Transverse colon (tissue), 4 donors: ENCODE data around the gene KAZN.

Experiments
- EP300 ChIP-seq: sonication (generic); formaldehyde crosslinking; IDR thresholded peaks from one replicate; pipeline ENCODE4 v1.6.1; 2017; ENCODE audit warnings: antibody characterized with exemption, low read depth
- POLR2A ChIP-seq: fragments of 450-650 bp; IDR thresholded peaks from one replicate; pipeline ENCODE4 v1.6.1; 2016; ENCODE audit warnings: antibody characterized with exemption, mild to moderate bottlenecking, moderate library complexity
- POLR2AphosphoS5 ChIP-seq, 3 donors: sonication (generic); formaldehyde crosslinking; IDR thresholded peaks; one replicate each; pipeline ENCODE4 v1.6.1; 2016; ENCODE audit warnings: antibody characterized with exemption in 3 of 3
- TF ChIP-seq, protein P1 (sequence below), 5 experiments: fragments of 200-600 bp in 3 of 5; fragments of 450-650 bp in 2 of 5; sonication (generic) in 3 of 5; IDR thresholded peaks; 1 replicate in 2 of 5; 2 replicates in 3 of 5; pipeline ENCODE4 v1.5.1; 2016 to 2017; ENCODE audit warnings: antibody characterized with exemption in 5 of 5, inconsistent platforms in 3 of 5, mild to moderate bottlenecking in 2 of 5, moderate library complexity in 1 of 5

DNA sequence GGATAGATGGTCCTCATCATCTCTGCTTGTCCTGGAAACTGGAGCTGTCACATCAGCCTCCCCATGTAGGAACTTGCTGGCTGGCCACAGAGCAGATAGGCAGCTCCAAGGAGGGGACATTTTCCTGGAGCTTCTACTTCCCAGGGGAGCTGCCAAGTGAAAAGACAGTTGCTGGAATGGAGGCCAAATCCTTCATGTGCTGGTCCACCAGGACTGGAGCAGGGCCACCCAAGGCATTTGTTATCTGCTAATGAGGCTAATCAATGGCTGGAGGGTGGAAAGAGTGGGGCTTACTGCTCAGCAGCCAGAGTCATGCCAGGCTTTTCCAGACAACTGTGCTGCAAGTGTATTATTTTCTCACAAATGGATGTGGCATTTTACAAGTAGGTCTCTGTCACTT is 22.5 kb downstream of the KAZN start:
- TF ChIP-seq POLR2A (no peak), POLR2AphosphoS5 (IDR thresholded peaks at IDR 0.05) (no peak), EP300 (no peak)
- TF ChIP-seq, protein P1, sequence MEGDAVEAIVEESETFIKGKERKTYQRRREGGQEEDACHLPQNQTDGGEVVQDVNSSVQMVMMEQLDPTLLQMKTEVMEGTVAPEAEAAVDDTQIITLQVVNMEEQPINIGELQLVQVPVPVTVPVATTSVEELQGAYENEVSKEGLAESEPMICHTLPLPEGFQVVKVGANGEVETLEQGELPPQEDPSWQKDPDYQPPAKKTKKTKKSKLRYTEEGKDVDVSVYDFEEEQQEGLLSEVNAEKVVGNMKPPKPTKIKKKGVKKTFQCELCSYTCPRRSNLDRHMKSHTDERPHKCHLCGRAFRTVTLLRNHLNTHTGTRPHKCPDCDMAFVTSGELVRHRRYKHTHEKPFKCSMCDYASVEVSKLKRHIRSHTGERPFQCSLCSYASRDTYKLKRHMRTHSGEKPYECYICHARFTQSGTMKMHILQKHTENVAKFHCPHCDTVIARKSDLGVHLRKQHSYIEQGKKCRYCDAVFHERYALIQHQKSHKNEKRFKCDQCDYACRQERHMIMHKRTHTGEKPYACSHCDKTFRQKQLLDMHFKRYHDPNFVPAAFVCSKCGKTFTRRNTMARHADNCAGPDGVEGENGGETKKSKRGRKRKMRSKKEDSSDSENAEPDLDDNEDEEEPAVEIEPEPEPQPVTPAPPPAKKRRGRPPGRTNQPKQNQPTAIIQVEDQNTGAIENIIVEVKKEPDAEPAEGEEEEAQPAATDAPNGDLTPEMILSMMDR (IDR thresholded peaks at IDR 0.05) = no peak
